Measurements from ENCODE around the gene POU4F3.
A peak's percentile ranks its signal among the peaks of the same experiment; 100 is the strongest.

POU4F3 gene

GRCh38 chr5:146340260-146341081 lies 1.8 kb downstream of the POU4F3 start:
- peak; percentile 78 for DNase-seq (ENCODE audit: low spot score)

GRCh38 chr5:146341854-146342253 lies 3.2 kb downstream of the POU4F3 start:
- no peak for DNase-seq (ENCODE audit: low spot score)

GRCh38 chr5:146342519-146342881 lies 3.9 kb downstream of the POU4F3 start:
- no peak for DNase-seq (ENCODE audit: low spot score)

- no peak for DNase-seq (ENCODE audit: low spot score)
Measured at GRCh38 chr5:146342882-146343865, 4.5 kb downstream of the POU4F3 start.

GRCh38 chr5:146344155-146345118 lies 5.8 kb downstream of the POU4F3 start:
- no peak for DNase-seq (ENCODE audit: low spot score)

- no peak for DNase-seq (ENCODE audit: low spot score)
Measured at GRCh38 chr5:146345240-146345577, 6.6 kb downstream of the POU4F3 start.

- no peak for DNase-seq (ENCODE audit: low spot score)
Measured at GRCh38 chr5:146345578-146346366, 7.1 kb downstream of the POU4F3 start.

GRCh38 chr5:146357126-146357525 lies 18.5 kb downstream of the POU4F3 start:
- no peak for DNase-seq (ENCODE audit: low spot score)

GRCh38 chr5:146359836-146360235 lies 21.2 kb downstream of the POU4F3 start:
- no peak for DNase-seq (ENCODE audit: low spot score)

- DNase-seq (ENCODE audit: low spot score), result no peak
Measured at GRCh38 chr5:146363161-146363874, 24.7 kb downstream of the POU4F3 start.

- no peak for DNase-seq (ENCODE audit: low spot score)
Measured at GRCh38 chr5:146365618-146366017, 27.0 kb downstream of the POU4F3 start.

- DNase-seq (ENCODE audit: low spot score), result no peak
Measured at GRCh38 chr5:146366904-146367303, 28.3 kb downstream of the POU4F3 start.

- DNase-seq (ENCODE audit: low spot score), result no peak
Measured at GRCh38 chr5:146368137-146368536, 29.5 kb downstream of the POU4F3 start.

GRCh38 chr5:146369691-146370090 lies 31.1 kb downstream of the POU4F3 start:
- no peak for DNase-seq (ENCODE audit: low spot score)

GRCh38 chr5:146376821-146377220 lies 38.2 kb downstream of the POU4F3 start:
- no peak for DNase-seq (ENCODE audit: low spot score)

GRCh38 chr5:146378986-146379385 lies 40.3 kb downstream of the POU4F3 start:
- no peak for DNase-seq (ENCODE audit: low spot score)

GRCh38 chr5:146380714-146381113 lies 42.1 kb downstream of the POU4F3 start:
- no peak for DNase-seq (ENCODE audit: low spot score)

GRCh38 chr5:146388386-146388785 lies 49.7 kb downstream of the POU4F3 start:
- DNase-seq (ENCODE audit: low spot score), result no peak

- no peak for DNase-seq (ENCODE audit: low spot score)
Measured at GRCh38 chr5:146390469-146390868, 51.8 kb downstream of the POU4F3 start.

All from left forelimb (tissue), 1 donor.